Measurements from ENCODE around the gene RHBDD1.

Gene RHBDD1

GRCh38 chr2:226893216-226893615 lies 57.4 kb downstream of the RHBDD1 start:
- in situ Hi-C loops (cut with HindIII; ENCODE audit: low sequenced_read_pairs): no loop called here
- H3K4me3 ChIP-seq (ENCODE audit: low read depth, low read length): no peak overlapping the region
- no peak for TF ChIP-seq CTCF (IDR thresholded peaks at IDR 0.05; ENCODE audit: low read depth, low read length, missing control alignments)
- no peak for DNase-seq (ENCODE audit: low read depth)

GRCh38 chr2:226894752-226895151 lies 58.9 kb downstream of the RHBDD1 start:
- no peak overlapping the region for H3K4me3 ChIP-seq (ENCODE audit: low read depth, low read length)
- in situ Hi-C loops (cut with HindIII; ENCODE audit: low sequenced_read_pairs): no loop called here
- no peak for DNase-seq (ENCODE audit: low read depth)
- TF ChIP-seq CTCF (IDR thresholded peaks at IDR 0.05; ENCODE audit: low read depth, low read length, missing control alignments): no peak

GRCh38 chr2:226895579-226895978 lies 59.7 kb downstream of the RHBDD1 start:
- H3K4me3 ChIP-seq (ENCODE audit: low read depth, low read length): no peak overlapping the region
- in situ Hi-C loops (cut with HindIII; ENCODE audit: low sequenced_read_pairs): no loop called here
- TF ChIP-seq CTCF (IDR thresholded peaks at IDR 0.05; ENCODE audit: low read depth, low read length, missing control alignments): no peak
- no peak for DNase-seq (ENCODE audit: low read depth)

GRCh38 chr2:226898121-226898520 lies 62.3 kb downstream of the RHBDD1 start:
- in situ Hi-C loops (cut with HindIII; ENCODE audit: low sequenced_read_pairs): no loop called here
- no peak for DNase-seq (ENCODE audit: low read depth)
- no peak for TF ChIP-seq CTCF (IDR thresholded peaks at IDR 0.05; ENCODE audit: low read depth, low read length, missing control alignments)
- no peak overlapping the region for H3K4me3 ChIP-seq (ENCODE audit: low read depth, low read length)

GRCh38 chr2:226898897-226899296 lies 63.0 kb downstream of the RHBDD1 start:
- in situ Hi-C loops (cut with HindIII; ENCODE audit: low sequenced_read_pairs): no loop called here
- DNase-seq (ENCODE audit: low read depth): no peak
- H3K4me3 ChIP-seq (ENCODE audit: low read depth, low read length): no peak overlapping the region
- TF ChIP-seq CTCF (IDR thresholded peaks at IDR 0.05; ENCODE audit: low read depth, low read length, missing control alignments): no peak

- no peak for DNase-seq (ENCODE audit: low read depth)
- no peak for TF ChIP-seq CTCF (IDR thresholded peaks at IDR 0.05; ENCODE audit: low read depth, low read length, missing control alignments)
- H3K4me3 ChIP-seq (ENCODE audit: low read depth, low read length): no peak overlapping the region
- in situ Hi-C loops (cut with HindIII; ENCODE audit: low sequenced_read_pairs): no loop called here
Observed at GRCh38 chr2:226902041-226902966, 66.5 kb downstream of the RHBDD1 start.

All from astrocyte of the cerebellum (primary cell).